Right hindlimb (tissue), 1 donor: ENCODE results near the gene FBXL4.

Experiments used
- DNase-seq: peaks from one replicate; pipeline ENCODE4 v3.0.0-alpha.2; 2018

Gene FBXL4

GRCh38 chr6:98836962-98837944, 110.5 kb downstream of the FBXL4 start:
- DNase-seq: no peak

- no peak for DNase-seq
These were observed 111.5 kb downstream of the FBXL4 start for GRCh38 chr6:98836025-98836961.

GRCh38 chr6:98835149-98836024, 112.4 kb downstream of the FBXL4 start:
- DNase-seq: no peak

GRCh38 chr6:98834060-98835031, 113.4 kb downstream of the FBXL4 start, which contains the start of gene POU3F2:
Gene POU3F2, plus strand, starts transcription at chr6:98834574. Its CDS starts 300 bp downstream, at chr6:98834874.
- DNase-seq: peak; percentile 90

- no peak for DNase-seq
These were observed 114.3 kb downstream of the FBXL4 start for GRCh38 chr6:98833307-98834059.

- DNase-seq: no peak
These were observed 114.8 kb downstream of the FBXL4 start for GRCh38 chr6:98833057-98833306.

GRCh38 chr6:98832284-98833056, 115.3 kb downstream of the FBXL4 start:
- DNase-seq: no peak

- no peak for DNase-seq
These were observed 115.8 kb downstream of the FBXL4 start for GRCh38 chr6:98831959-98832283.

- no peak for DNase-seq
These were observed 116.4 kb downstream of the FBXL4 start for GRCh38 chr6:98831057-98831958.

GRCh38 chr6:98830146-98830545, 117.6 kb downstream of the FBXL4 start:
- DNase-seq: no peak

- no peak for DNase-seq
These were observed 118.8 kb downstream of the FBXL4 start for GRCh38 chr6:98828941-98829411.

- DNase-seq: no peak
These were observed 119.4 kb downstream of the FBXL4 start for GRCh38 chr6:98828211-98828788.

- peak; percentile 36 for DNase-seq
These were observed 120.2 kb downstream of the FBXL4 start for GRCh38 chr6:98827295-98828159.

GRCh38 chr6:98825600-98826230, 122.0 kb downstream of the FBXL4 start:
- no peak for DNase-seq

- DNase-seq: no peak
These were observed 122.7 kb downstream of the FBXL4 start for GRCh38 chr6:98824902-98825599.
